H9 (cell line): ENCODE results near the gene JMJD8. TPM values are rescaled to one million over a fixed set of nuclear protein-coding genes. Genes with fewer than 3 reads are reported as not detected.

Experiments used
- DNase-seq: peaks from one replicate; pipeline ENCODE4 v3.0.0-alpha.2; 2017
- H2AFZ ChIP-seq: one replicate; pipeline ENCODE4 v1.6.1; 2013; ENCODE audit warnings: mild to moderate bottlenecking, low read length, control low read depth, moderate library complexity
- H2AK5ac ChIP-seq: 2 replicates; pipeline ENCODE4 v1.6.1; 2013; ENCODE audit warnings: low read length, control low read depth, mixed read lengths; ENCODE audit not compliant: insufficient read length
- H2BK120ac ChIP-seq: one replicate; pipeline ENCODE4 v1.6.1; 2013; ENCODE audit warnings: low read depth, mild to moderate bottlenecking, low read length, control low read depth, inconsistent platforms; ENCODE audit not compliant: poor library complexity, severe bottlenecking
- H2BK12ac ChIP-seq: 2 replicates; pipeline ENCODE4 v1.6.1; 2013; ENCODE audit warnings: low read length, control low read depth, mixed read lengths, low read depth; ENCODE audit not compliant: insufficient read length
- H2BK15ac ChIP-seq: 2 replicates; pipeline ENCODE4 v1.6.1; 2013; ENCODE audit warnings: low read depth, low read length, control low read depth
- H2BK20ac ChIP-seq: one replicate; pipeline ENCODE4 v1.6.1; 2013; ENCODE audit warnings: low read depth, mild to moderate bottlenecking, low read length, control low read depth, inconsistent platforms; ENCODE audit not compliant: poor library complexity, severe bottlenecking
- H2BK5ac ChIP-seq: 2 replicates; pipeline ENCODE4 v1.6.1; 2013; ENCODE audit warnings: low read length, control low read depth, mixed read lengths; ENCODE audit not compliant: insufficient read length
- H3K14ac ChIP-seq: 2 replicates; pipeline ENCODE4 v1.6.1; 2013; ENCODE audit warnings: low read length, control low read depth; ENCODE audit not compliant: insufficient read depth
- H3K18ac ChIP-seq: 2 replicates; pipeline ENCODE4 v1.6.1; 2013; ENCODE audit warnings: low read depth, mild to moderate bottlenecking, mixed read lengths, low read length, control low read depth; ENCODE audit not compliant: insufficient read length
- H3K23ac ChIP-seq: 2 replicates; pipeline ENCODE4 v1.6.1; 2013; ENCODE audit warnings: low read length, control low read depth, mixed read lengths, low read depth; ENCODE audit not compliant: insufficient read length
- H3K23me2 ChIP-seq: 2 replicates; pipeline ENCODE4 v1.6.1; 2013; ENCODE audit warnings: low read depth, mild to moderate bottlenecking, mixed read lengths, low read length, control low read depth; ENCODE audit not compliant: insufficient read length, poor library complexity, severe bottlenecking
- H3K27ac ChIP-seq: 2 replicates; pipeline ENCODE4 v1.5.1; 2013; ENCODE audit warnings: low read length, control low read depth, mixed read lengths, low read depth; ENCODE audit not compliant: insufficient read length
- H3K27me3 ChIP-seq: 2 replicates; pipeline ENCODE4 v1.6.1; 2013; ENCODE audit warnings: low read length, control low read depth, inconsistent platforms; ENCODE audit not compliant: insufficient read depth
- H3K4ac ChIP-seq: 2 replicates; pipeline ENCODE4 v1.6.1; 2013; ENCODE audit warnings: low read depth, mild to moderate bottlenecking, control low read depth, inconsistent platforms, low read length, moderate library complexity
- H3K4me1 ChIP-seq: 2 replicates; pipeline ENCODE4 v1.6.1; 2013; ENCODE audit warnings: low read length, control low read depth, inconsistent platforms; ENCODE audit not compliant: insufficient read depth
- H3K4me2 ChIP-seq: 2 replicates; pipeline ENCODE4 v1.6.1; 2013; ENCODE audit warnings: low read length, control low read depth, mixed read lengths; ENCODE audit not compliant: insufficient read length, insufficient read depth
- H3K56ac ChIP-seq: 2 replicates; pipeline ENCODE4 v1.6.1; 2013; ENCODE audit warnings: low read depth, mild to moderate bottlenecking, mixed read lengths, low read length, control low read depth; ENCODE audit not compliant: insufficient read length
- H3K79me1 ChIP-seq: 2 replicates; pipeline ENCODE4 v1.6.1; 2013; ENCODE audit warnings: low read depth, mild to moderate bottlenecking, moderate library complexity, low read length, control low read depth, inconsistent platforms; ENCODE audit not compliant: insufficient read depth, poor library complexity, severe bottlenecking
- H3K79me2 ChIP-seq: 2 replicates; pipeline ENCODE4 v1.6.1; 2013; ENCODE audit warnings: low read length, control low read depth, inconsistent platforms; ENCODE audit not compliant: insufficient read depth
- H3K9ac ChIP-seq: 2 replicates; pipeline ENCODE4 v1.6.1; 2013; ENCODE audit warnings: low read length, control low read depth, mixed read lengths; ENCODE audit not compliant: insufficient read length; ENCODE audit errors: extremely low read depth
- H3K9me3 ChIP-seq: one replicate; pipeline ENCODE4 v1.6.1; 2013; ENCODE audit warnings: low read depth, low read length, inconsistent platforms; ENCODE audit not compliant: control insufficient read depth
- H3T11ph ChIP-seq: one replicate; pipeline ENCODE4 v1.6.1; 2013; ENCODE audit warnings: mild to moderate bottlenecking, low read length, control low read depth, inconsistent platforms
- H4K20me1 ChIP-seq: one replicate; pipeline ENCODE4 v1.6.1; 2013; ENCODE audit not compliant: control insufficient read depth, insufficient read length, insufficient read depth
- H4K5ac ChIP-seq: 2 replicates; pipeline ENCODE4 v1.6.1; 2013; ENCODE audit warnings: low read depth, mild to moderate bottlenecking, mixed read lengths, low read length, control low read depth; ENCODE audit not compliant: insufficient read length
- H4K8ac ChIP-seq: replicated peaks from 2 replicates; pipeline ENCODE4 v1.6.1; 2013; ENCODE audit warnings: low read length, control low read depth, mixed read lengths, low read depth; ENCODE audit not compliant: insufficient read length
- H4K91ac ChIP-seq: 2 replicates; pipeline ENCODE4 v1.6.1; 2013; ENCODE audit warnings: low read depth, mild to moderate bottlenecking, moderate library complexity, mixed read lengths, low read length, control low read depth; ENCODE audit not compliant: insufficient read length
- H3K27ac Mint-ChIP-seq, 3 experiments: 2 replicates in 2 of 3; 3 replicates in 1 of 3; pipeline ENCODE4 v1.8.0; 2020 to 2021; ENCODE audit warnings: mixed read lengths in 3 of 3, mild to moderate bottlenecking in 1 of 3, moderate library complexity in 1 of 3
- H3K27me3 Mint-ChIP-seq: 2 replicates; pipeline ENCODE4 v1.8.0; 2021; ENCODE audit warnings: low read depth, mild to moderate bottlenecking, moderate library complexity, mixed read lengths
- H3K36me3 Mint-ChIP-seq, 3 experiments: 2 replicates in 2 of 3; 3 replicates in 1 of 3; pipeline ENCODE4 v1.8.0; 2020 to 2021; ENCODE audit warnings: low read depth in 3 of 3, mixed read lengths in 3 of 3; ENCODE audit not compliant: insufficient read depth in 1 of 3
- H3K4me1 Mint-ChIP-seq, 2 experiments: 2 replicates each; pipeline ENCODE4 v1.8.0; 2020; ENCODE audit warnings: mixed read lengths in 2 of 2
- H3K4me3 Mint-ChIP-seq, 2 experiments: 2 replicates in 1 of 2; 3 replicates in 1 of 2; pipeline ENCODE4 v1.8.0; 2020 to 2021; ENCODE audit warnings: mild to moderate bottlenecking in 2 of 2, mixed read lengths in 2 of 2, moderate library complexity in 1 of 2
- H3K9me3 Mint-ChIP-seq, 2 experiments: 2 replicates in 1 of 2; 3 replicates in 1 of 2; pipeline ENCODE4 v1.8.0; 2020; ENCODE audit warnings: mild to moderate bottlenecking in 2 of 2, mixed read lengths in 2 of 2, moderate library complexity in 1 of 2
- WGBS: extraction: QIAGEN DNeasy Blood & Tissue Kit; methylation state at CpG from one replicate; pipeline ENCODE4 v1.1.7; 2013; ENCODE audit warnings: missing lambda C conversion rate, low lambda C conversion rate, mixed read lengths; ENCODE audit not compliant: insufficient read length; ENCODE audit errors: extremely low coverage; 5-methylcytosine and 5-hydroxymethylcytosine counted together
- total RNA-seq: library from RNA; stranded (reverse); gene quantifications from 2 replicates; pipeline ENCODE4 v1.2.1, GENCODE V29; 2021
- TF ChIP-seq, protein P1 (sequence below): fragments of 200-600 bp; sonication (generic); conservative IDR thresholded peaks from 3 replicates; pipeline ENCODE4 v1.8.0; 2021; ENCODE audit warnings: antibody characterized with exemption, mild to moderate bottlenecking

The JMJD8 gene
- total RNA-seq, 1 experiment from 2014 or later: 52.7 TPM

- DNase-seq: no peak
- H3K79me2 ChIP-seq: peaks cover 2% of the 10 kb centered on the region; the same call in 1 of the 2 replicates
- TF ChIP-seq, protein P1, sequence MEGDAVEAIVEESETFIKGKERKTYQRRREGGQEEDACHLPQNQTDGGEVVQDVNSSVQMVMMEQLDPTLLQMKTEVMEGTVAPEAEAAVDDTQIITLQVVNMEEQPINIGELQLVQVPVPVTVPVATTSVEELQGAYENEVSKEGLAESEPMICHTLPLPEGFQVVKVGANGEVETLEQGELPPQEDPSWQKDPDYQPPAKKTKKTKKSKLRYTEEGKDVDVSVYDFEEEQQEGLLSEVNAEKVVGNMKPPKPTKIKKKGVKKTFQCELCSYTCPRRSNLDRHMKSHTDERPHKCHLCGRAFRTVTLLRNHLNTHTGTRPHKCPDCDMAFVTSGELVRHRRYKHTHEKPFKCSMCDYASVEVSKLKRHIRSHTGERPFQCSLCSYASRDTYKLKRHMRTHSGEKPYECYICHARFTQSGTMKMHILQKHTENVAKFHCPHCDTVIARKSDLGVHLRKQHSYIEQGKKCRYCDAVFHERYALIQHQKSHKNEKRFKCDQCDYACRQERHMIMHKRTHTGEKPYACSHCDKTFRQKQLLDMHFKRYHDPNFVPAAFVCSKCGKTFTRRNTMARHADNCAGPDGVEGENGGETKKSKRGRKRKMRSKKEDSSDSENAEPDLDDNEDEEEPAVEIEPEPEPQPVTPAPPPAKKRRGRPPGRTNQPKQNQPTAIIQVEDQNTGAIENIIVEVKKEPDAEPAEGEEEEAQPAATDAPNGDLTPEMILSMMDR: no peak
- peaks cover 14 to 32% of the 10 kb centered on the region in 2 experiments for H3K4me1 Mint-ChIP-seq
- no peaks in the 10 kb centered on the region for H3K9me3 ChIP-seq
- no peak overlapping the region for H2AFZ ChIP-seq
- no peaks in the 10 kb centered on the region for H3K4me1 ChIP-seq
- H3K4me3 Mint-ChIP-seq: peak overlapping the region; percentile 81 to 86
- no peaks in the 10 kb centered on the region for H3K27me3 ChIP-seq
- no peak overlapping the region for H2AK5ac ChIP-seq
- no peak overlapping the region for H3K23ac ChIP-seq
- no peak overlapping the region for H2BK12ac ChIP-seq
- no CpG with 5 or more reads among the region's 28 CpGs for WGBS
- no peaks in the 10 kb centered on the region; the same call in 1 of the 2 replicates for H3K27me3 Mint-ChIP-seq
- no peak overlapping the region for H2BK20ac ChIP-seq
- no peak overlapping the region for H3K56ac ChIP-seq
- H3K18ac ChIP-seq: no peak overlapping the region
- H3K9me3 Mint-ChIP-seq: no peaks in the 10 kb centered on the region
- H3K79me1 ChIP-seq: no peaks in the 10 kb centered on the region
- H2BK15ac ChIP-seq: no peak overlapping the region
- no peaks in the 10 kb centered on the region for H4K20me1 ChIP-seq
- peak overlapping the region; percentile 71 for H3K4me2 ChIP-seq
- no peak overlapping the region for H4K5ac ChIP-seq
- 0 out of 7 replicates have a peak overlapping the region, but pooled peaks of 1 of the 3 experiments have one; percentile 66 for H3K27ac Mint-ChIP-seq
- H3K27ac ChIP-seq: no peak overlapping the region
- no peak overlapping the region for H3K9ac ChIP-seq
- H2BK120ac ChIP-seq: no peak overlapping the region
- no peak overlapping the region for H3K14ac ChIP-seq
- H4K91ac ChIP-seq: no peak overlapping the region
- H3K36me3 Mint-ChIP-seq: peaks cover 14 to 37% (median 36%) of the 10 kb centered on the region in 3 experiments; a peak in 6 of 7 replicates
- H3K23me2 ChIP-seq: peaks cover 11% of the 10 kb centered on the region
- no peak overlapping the region for H3T11ph ChIP-seq
- no peak overlapping the region for H4K8ac ChIP-seq
- H2BK5ac ChIP-seq: no peak overlapping the region
- H3K4ac ChIP-seq: no peak overlapping the region
These were observed 2.2 kb downstream of the JMJD8 start for GRCh38 chr16:681746-682427.
